ENCODE results near the gene SUN1.

DNA sequence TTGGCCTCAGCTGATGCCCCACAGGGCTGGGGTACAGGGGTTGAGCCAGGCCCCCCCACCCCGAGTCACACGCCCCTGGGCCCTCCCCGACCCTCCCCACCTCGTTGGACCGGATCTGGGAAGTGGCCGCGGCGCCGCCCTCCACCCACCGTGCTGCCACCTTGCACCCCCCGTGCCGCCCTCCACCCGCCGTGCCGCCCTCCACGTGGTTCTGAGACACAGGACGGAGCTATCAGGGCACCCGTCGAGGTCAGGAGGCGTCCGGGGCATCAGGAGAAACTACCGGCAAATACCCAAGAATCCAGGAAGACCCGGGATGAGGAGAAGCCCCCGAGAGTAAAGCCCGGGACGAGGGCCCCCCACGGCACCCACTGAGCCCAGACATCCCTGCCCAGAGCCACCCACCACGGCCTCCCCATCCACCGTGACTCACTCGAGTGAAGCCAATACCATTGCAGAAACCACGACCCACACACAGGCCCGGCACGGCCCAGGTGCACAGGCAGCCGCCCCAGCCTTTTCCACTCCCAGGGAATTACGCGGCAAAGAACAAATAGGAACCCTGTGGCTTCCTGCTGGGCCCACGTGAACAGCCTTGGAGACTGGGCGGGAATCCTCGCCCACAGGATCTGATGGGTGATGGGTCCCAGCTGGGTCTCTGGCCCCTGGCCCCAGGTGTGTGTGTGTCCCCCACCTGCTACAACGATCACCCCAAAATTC, 88.2 kb downstream of the SUN1 start:
- TF ChIP-seq POLR2A (IDR thresholded peaks at IDR 0.05; ENCODE audit: low read depth, low read length) (no peak), EZH2 (IDR thresholded peaks at IDR 0.05; ENCODE audit: borderline replicate concordance, low read depth, low read length, severe bottlenecking) (no peak), FOS (IDR thresholded peaks at IDR 0.05; ENCODE audit: borderline replicate concordance, insufficient read depth, low read length) (no peak), GATA2 (IDR thresholded peaks at IDR 0.05; ENCODE audit: insufficient read depth, insufficient read length, low read depth, low read length) (no peak)
- TF ChIP-seq, protein P1, sequence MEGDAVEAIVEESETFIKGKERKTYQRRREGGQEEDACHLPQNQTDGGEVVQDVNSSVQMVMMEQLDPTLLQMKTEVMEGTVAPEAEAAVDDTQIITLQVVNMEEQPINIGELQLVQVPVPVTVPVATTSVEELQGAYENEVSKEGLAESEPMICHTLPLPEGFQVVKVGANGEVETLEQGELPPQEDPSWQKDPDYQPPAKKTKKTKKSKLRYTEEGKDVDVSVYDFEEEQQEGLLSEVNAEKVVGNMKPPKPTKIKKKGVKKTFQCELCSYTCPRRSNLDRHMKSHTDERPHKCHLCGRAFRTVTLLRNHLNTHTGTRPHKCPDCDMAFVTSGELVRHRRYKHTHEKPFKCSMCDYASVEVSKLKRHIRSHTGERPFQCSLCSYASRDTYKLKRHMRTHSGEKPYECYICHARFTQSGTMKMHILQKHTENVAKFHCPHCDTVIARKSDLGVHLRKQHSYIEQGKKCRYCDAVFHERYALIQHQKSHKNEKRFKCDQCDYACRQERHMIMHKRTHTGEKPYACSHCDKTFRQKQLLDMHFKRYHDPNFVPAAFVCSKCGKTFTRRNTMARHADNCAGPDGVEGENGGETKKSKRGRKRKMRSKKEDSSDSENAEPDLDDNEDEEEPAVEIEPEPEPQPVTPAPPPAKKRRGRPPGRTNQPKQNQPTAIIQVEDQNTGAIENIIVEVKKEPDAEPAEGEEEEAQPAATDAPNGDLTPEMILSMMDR (IDR thresholded peaks at IDR 0.05; ENCODE audit: extremely low read depth in 1 of 2, insufficient read depth in 1 of 2, low read depth in 1 of 2, low read length in 2 of 2): no peak

Measured in endothelial cell of umbilical vein (primary cell).